SU-DHL-6 (cell line): ENCODE measurements around the gene LRRC47.

Source experiments
- EZH2phosphoT487 ChIP-seq: fragments of 200-600 bp; sonication (generic), shearing (Covaris generic); conservative IDR thresholded peaks from 2 replicates; pipeline ENCODE4 v1.6.1; 2018; ENCODE audit warnings: mild to moderate bottlenecking, antibody characterized with exemption, low read length, moderate library complexity, mixed read lengths
- TF ChIP-seq, protein P1 (sequence below): fragments of 200-600 bp; sonication (generic); IDR thresholded peaks from one replicate; pipeline ENCODE4 v1.5.1; 2017; ENCODE audit warnings: antibody characterized with exemption, mild to moderate bottlenecking, low read length, moderate library complexity; ENCODE audit not compliant: insufficient read depth, poor library complexity, severe bottlenecking

DNA sequence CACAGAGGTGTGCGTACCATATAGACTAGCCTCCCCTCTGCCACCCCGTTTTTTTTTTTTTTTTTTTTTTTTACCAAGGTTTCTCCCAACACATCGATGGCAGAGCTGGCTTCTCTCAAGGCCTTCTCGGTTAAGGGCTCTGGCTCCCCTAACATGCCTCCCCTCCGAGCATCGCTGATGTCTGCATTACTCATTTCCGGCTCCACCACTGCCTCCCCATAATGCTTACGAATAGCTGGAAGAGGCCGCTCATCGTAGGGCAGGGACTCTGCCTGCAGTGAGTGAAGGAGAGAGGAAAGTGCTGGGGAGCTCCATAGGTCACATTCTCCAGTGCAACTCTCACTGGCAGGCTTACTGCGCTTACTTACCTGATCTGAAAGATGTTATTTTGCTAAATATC is 40.1 kb upstream of the LRRC47 start:
- TF ChIP-seq, protein P1, sequence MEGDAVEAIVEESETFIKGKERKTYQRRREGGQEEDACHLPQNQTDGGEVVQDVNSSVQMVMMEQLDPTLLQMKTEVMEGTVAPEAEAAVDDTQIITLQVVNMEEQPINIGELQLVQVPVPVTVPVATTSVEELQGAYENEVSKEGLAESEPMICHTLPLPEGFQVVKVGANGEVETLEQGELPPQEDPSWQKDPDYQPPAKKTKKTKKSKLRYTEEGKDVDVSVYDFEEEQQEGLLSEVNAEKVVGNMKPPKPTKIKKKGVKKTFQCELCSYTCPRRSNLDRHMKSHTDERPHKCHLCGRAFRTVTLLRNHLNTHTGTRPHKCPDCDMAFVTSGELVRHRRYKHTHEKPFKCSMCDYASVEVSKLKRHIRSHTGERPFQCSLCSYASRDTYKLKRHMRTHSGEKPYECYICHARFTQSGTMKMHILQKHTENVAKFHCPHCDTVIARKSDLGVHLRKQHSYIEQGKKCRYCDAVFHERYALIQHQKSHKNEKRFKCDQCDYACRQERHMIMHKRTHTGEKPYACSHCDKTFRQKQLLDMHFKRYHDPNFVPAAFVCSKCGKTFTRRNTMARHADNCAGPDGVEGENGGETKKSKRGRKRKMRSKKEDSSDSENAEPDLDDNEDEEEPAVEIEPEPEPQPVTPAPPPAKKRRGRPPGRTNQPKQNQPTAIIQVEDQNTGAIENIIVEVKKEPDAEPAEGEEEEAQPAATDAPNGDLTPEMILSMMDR: no peak
- TF ChIP-seq EZH2phosphoT487: no peak
